Peyer's patch (tissue), 4 donors: ENCODE measurements around the gene MPHOSPH8. TPM values are rescaled to one million over a fixed set of nuclear protein-coding genes. Genes with fewer than 3 reads are reported as not detected.

Experiments used
- DNase-seq, 3 donors: peaks; one replicate each; pipeline ENCODE4 v3.0.0-alpha.2; 2017 to 2019
- H3K27ac ChIP-seq, 4 donors: fragments of 200-600 bp; sonication (generic); one replicate each; pipeline ENCODE4 v1.5.1; 2016 to 2019
- H3K27me3 ChIP-seq, 2 donors: fragments of 200-600 bp; sonication (generic); one replicate each; pipeline ENCODE4 v1.5.1; 2019
- H3K36me3 ChIP-seq, 3 donors: fragments of 200-600 bp; sonication (generic); one replicate each; pipeline ENCODE4 v1.5.1; 2016 to 2019
- H3K4me1 ChIP-seq, 4 donors: fragments of 200-600 bp; sonication (generic); one replicate each; pipeline ENCODE4 v1.5.1; 2016 to 2019
- H3K4me3 ChIP-seq, 4 donors: fragments of 200-600 bp; sonication (generic); 1 replicate in 3 of 4; 2 replicates in 1 of 4; pipeline ENCODE4 v1.5.1; 2016 to 2019; ENCODE audit warnings: mild to moderate bottlenecking in 1 of 4
- H3K9me3 ChIP-seq, 4 donors: fragments of 200-600 bp; sonication (generic); one replicate each; pipeline ENCODE4 v1.5.1; 2016 to 2019; ENCODE audit warnings: mild to moderate bottlenecking in 1 of 4
- CTCF ChIP-seq, 6 experiments: fragments of 450-650 bp in 4 of 6; fragments of 200-600 bp in 2 of 6; sonication (generic) in 1 of 6; IDR thresholded peaks; one replicate each; pipeline ENCODE4 v1.5.1; 2017 to 2019; ENCODE audit warnings: antibody characterized with exemption in 6 of 6, mild to moderate bottlenecking in 3 of 6, moderate library complexity in 1 of 6
- POLR2A ChIP-seq, 2 donors: fragments of 450-650 bp; IDR thresholded peaks; one replicate each; pipeline ENCODE4 v1.5.1; 2017; ENCODE audit warnings: antibody characterized with exemption in 2 of 2, mild to moderate bottlenecking in 2 of 2, moderate library complexity in 2 of 2
- total RNA-seq, 4 donors: library from RNA; depleted of rRNA; stranded (reverse); fragments of >200 nt; gene quantifications; one replicate each; pipeline ENCODE4 v1.1.0, GENCODE V29; 2016

Gene MPHOSPH8
- total RNA-seq, 4 donors from 2014 or later = 33.1 to 117 (median 45.6) TPM

GRCh38 chr13:19657872-19658591 is 24.6 kb downstream of the MPHOSPH8 start:
- no peak for DNase-seq
- no peak overlapping the region for H3K27ac ChIP-seq
- TF ChIP-seq POLR2A (IDR thresholded peaks at IDR 0.05) (no peak), CTCF (IDR thresholded peaks at IDR 0.05) (no peak)
- no peaks in the 10 kb centered on the region for H3K27me3 ChIP-seq
- no peak overlapping the region for H3K4me3 ChIP-seq
- H3K36me3 ChIP-seq = peaks cover 0 to 63% (median 5%) of the 10 kb centered on the region in 3 donors
- no peaks in the 10 kb centered on the region for H3K4me1 ChIP-seq
- no peaks in the 10 kb centered on the region for H3K9me3 ChIP-seq

- Histone ChIP-seq H3K27ac (no peak overlapping the region), H3K27me3 (no peaks in the 10 kb centered on the region), H3K4me1 (no peaks in the 10 kb centered on the region), H3K36me3 (peaks cover 0 to 64% (median 6%) of the 10 kb centered on the region in 3 donors), H3K9me3 (no peaks in the 10 kb centered on the region), H3K4me3 (no peak overlapping the region)
- no peak for DNase-seq
- TF ChIP-seq CTCF (IDR thresholded peaks at IDR 0.05) (no peak), POLR2A (IDR thresholded peaks at IDR 0.05) (no peak)
Observed at GRCh38 chr13:19658831-19659230, 25.4 kb downstream of the MPHOSPH8 start.

GRCh38 chr13:19661126-19661525 is 27.7 kb downstream of the MPHOSPH8 start:
- DNase-seq = no peak
- Histone ChIP-seq H3K36me3 (peaks cover 0 to 77% (median 6%) of the 10 kb centered on the region in 3 donors), H3K27me3 (no peaks in the 10 kb centered on the region), H3K9me3 (no peaks in the 10 kb centered on the region), H3K4me1 (no peaks in the 10 kb centered on the region), H3K27ac (no peak overlapping the region), H3K4me3 (no peak overlapping the region)
- TF ChIP-seq POLR2A (IDR thresholded peaks at IDR 0.05) (no peak), CTCF (IDR thresholded peaks at IDR 0.05) (no peak)

GRCh38 chr13:19661561-19661960 is 28.1 kb downstream of the MPHOSPH8 start:
- Histone ChIP-seq H3K36me3 (peaks cover 0 to 82% (median 6%) of the 10 kb centered on the region in 3 donors), H3K9me3 (no peaks in the 10 kb centered on the region), H3K27ac (no peak overlapping the region), H3K4me1 (no peaks in the 10 kb centered on the region), H3K4me3 (no peak overlapping the region), H3K27me3 (no peaks in the 10 kb centered on the region)
- TF ChIP-seq POLR2A (IDR thresholded peaks at IDR 0.05) (no peak), CTCF (IDR thresholded peaks at IDR 0.05) (no peak)
- no peak for DNase-seq

GRCh38 chr13:19663416-19663979 is 30.0 kb downstream of the MPHOSPH8 start:
- no peak for DNase-seq
- Histone ChIP-seq H3K9me3 (no peaks in the 10 kb centered on the region), H3K36me3 (peaks cover 0 to 99% (median 6%) of the 10 kb centered on the region in 3 donors), H3K27me3 (no peaks in the 10 kb centered on the region), H3K4me1 (no peaks in the 10 kb centered on the region), H3K4me3 (no peak overlapping the region), H3K27ac (no peak overlapping the region)
- TF ChIP-seq POLR2A (IDR thresholded peaks at IDR 0.05) = no peak
- no peak for TF ChIP-seq CTCF (IDR thresholded peaks at IDR 0.05)
